CD14-positive monocyte (primary cell): ENCODE data around the gene B4GALNT4. TPM values are rescaled to one million over a fixed set of nuclear protein-coding genes. Genes with fewer than 3 reads are reported as not detected.

Experiments
- DNase-seq, 3 donors: peaks; one replicate each; pipeline ENCODE4 v3.0.0-alpha.2; 2011 to 2022
- H2AFZ ChIP-seq: 2 replicates; pipeline ENCODE4 v1.6.0; 2012; ENCODE audit warnings: mild to moderate bottlenecking, low read depth, low read length, inconsistent platforms; ENCODE audit not compliant: insufficient read depth, poor library complexity, severe bottlenecking
- H3K27ac ChIP-seq, 2 donors: 1 replicate in 1 of 2; 2 replicates in 1 of 2; pipeline ENCODE4 v1.5.1; 2012 to 2013; ENCODE audit warnings: low read length in 2 of 2, control low read depth in 1 of 2, inconsistent platforms in 1 of 2, low read depth in 1 of 2, mild to moderate bottlenecking in 1 of 2
- H3K27me3 ChIP-seq, 2 donors: one replicate each; pipeline versions ENCODE4 v1.6.0 to v1.6.1; 2011 to 2013; ENCODE audit warnings: low read length in 2 of 2; ENCODE audit not compliant: control insufficient read depth in 2 of 2, insufficient read depth in 2 of 2
- H3K36me3 ChIP-seq, 2 donors: replicated peaks in 1 of 2; 1 replicate in 1 of 2; 2 replicates in 1 of 2; pipeline versions ENCODE4 v1.5.1 to v1.6.1; 2012 to 2013; ENCODE audit warnings: low read length in 2 of 2, control low read depth in 1 of 2, inconsistent platforms in 1 of 2, mild to moderate bottlenecking in 1 of 2; ENCODE audit not compliant: insufficient read depth in 2 of 2, control insufficient read depth in 1 of 2
- H3K4me1 ChIP-seq, 2 donors: 1 replicate in 1 of 2; 2 replicates in 1 of 2; pipeline versions ENCODE4 v1.5.1 to v1.6.1; 2012 to 2013; ENCODE audit warnings: low read length in 2 of 2, control low read depth in 1 of 2, inconsistent platforms in 1 of 2, mild to moderate bottlenecking in 1 of 2, moderate library complexity in 1 of 2; ENCODE audit not compliant: insufficient read depth in 2 of 2, control insufficient read depth in 1 of 2
- H3K4me2 ChIP-seq: replicated peaks from 2 replicates; pipeline ENCODE3; 2012; ENCODE audit warnings: low read length, moderate library complexity, mild to moderate bottlenecking; ENCODE audit not compliant: poor library complexity, severe bottlenecking; ENCODE audit errors: extremely low read depth
- H3K4me3 ChIP-seq, 3 experiments: fragments of 200-600 bp in 1 of 3; sonication (generic) in 1 of 3; replicated peaks in 1 of 3; 1 replicate in 2 of 3; 2 replicates in 1 of 3; pipeline ENCODE4 v1.5.1; 2011 to 2013; ENCODE audit warnings: low read length in 3 of 3, mild to moderate bottlenecking in 3 of 3, control low read depth in 2 of 3, low read depth in 2 of 3, inconsistent platforms in 1 of 3, moderate library complexity in 1 of 3
- H3K79me2 ChIP-seq: 2 replicates; pipeline ENCODE4 v1.6.0; 2012; ENCODE audit warnings: mild to moderate bottlenecking, control low read depth, inconsistent platforms, low read length, moderate library complexity; ENCODE audit not compliant: insufficient read depth
- H3K9ac ChIP-seq: 2 replicates; pipeline ENCODE4 v1.6.0; 2017; ENCODE audit warnings: low read length, mild to moderate bottlenecking; ENCODE audit not compliant: insufficient read depth, poor library complexity, severe bottlenecking
- H3K9me3 ChIP-seq, 2 donors: replicated peaks in 1 of 2; 1 replicate in 1 of 2; 2 replicates in 1 of 2; pipeline versions ENCODE4 v1.5.1 to v1.6.1; 2012 to 2013; ENCODE audit warnings: low read length in 2 of 2, control low read depth in 1 of 2; ENCODE audit not compliant: control insufficient read depth in 1 of 2, insufficient read depth in 1 of 2
- H4K20me1 ChIP-seq: 2 replicates; pipeline ENCODE4 v1.6.0; 2012; ENCODE audit warnings: mild to moderate bottlenecking, low read length, control low read depth, moderate library complexity; ENCODE audit not compliant: insufficient read depth
- H3K27ac Mint-ChIP-seq, 7 donors: one replicate each; pipeline ENCODE4 v1.8.0; 2020; ENCODE audit warnings: mild to moderate bottlenecking in 7 of 7, mixed read lengths in 7 of 7, moderate library complexity in 6 of 7, inconsistent platforms in 2 of 7
- H3K27me3 Mint-ChIP-seq, 3 donors: one replicate each; pipeline ENCODE4 v1.8.0; 2021 to 2022; ENCODE audit warnings: low read depth in 3 of 3, mild to moderate bottlenecking in 3 of 3, mixed read lengths in 3 of 3, moderate library complexity in 3 of 3, inconsistent platforms in 1 of 3
- H3K36me3 Mint-ChIP-seq, 2 donors: one replicate each; pipeline ENCODE4 v1.8.0; 2020; ENCODE audit warnings: mixed read lengths in 2 of 2, inconsistent platforms in 1 of 2, mild to moderate bottlenecking in 1 of 2
- H3K4me1 Mint-ChIP-seq: one replicate; pipeline ENCODE4 v1.8.0; 2020; ENCODE audit warnings: mild to moderate bottlenecking, mixed read lengths
- H3K4me3 Mint-ChIP-seq, 2 donors: one replicate each; pipeline ENCODE4 v1.8.0; 2020; ENCODE audit warnings: mild to moderate bottlenecking in 2 of 2, mixed read lengths in 2 of 2, moderate library complexity in 1 of 2
- H3K9me3 Mint-ChIP-seq, 7 donors: one replicate each; pipeline ENCODE4 v1.8.0; 2020 to 2022; ENCODE audit warnings: mixed read lengths in 7 of 7, mild to moderate bottlenecking in 6 of 7, moderate library complexity in 6 of 7, inconsistent platforms in 2 of 7
- WGBS: methylation state at CpG from one replicate; pipeline ENCODE4 v1.1.5; 2013; ENCODE audit warnings: missing lambda C conversion rate; ENCODE audit not compliant: insufficient coverage; 5-methylcytosine and 5-hydroxymethylcytosine counted together
- intact Hi-C, 2 donors: fragments of 100-400 bp; cut with micrococcal nuclease; formaldehyde crosslinking; loops; one replicate each; pipeline versions ENCODE4 v1.15.0 to v1.15.1; 2023
- polyA plus RNA-seq, 3 donors: library from polyadenylated mRNA; depleted of rRNA in 1 of 3; unstranded in 2 of 3; stranded (reverse) in 1 of 3; fragments of 300-500 nt in 2 of 3; fragments of >200 nt in 1 of 3; fragmentation: Illumina TruSeq in 2 of 3; gene quantifications; 1 replicate in 2 of 3; 2 replicates in 1 of 3; pipeline ENCODE4 v1.2.3, GENCODE V29; 2012 to 2021
- TF ChIP-seq, protein P1 (sequence below): fragments of 200-600 bp; IDR thresholded peaks from one replicate; pipeline ENCODE4 v1.8.0; 2022; ENCODE audit warnings: antibody characterized with exemption, mild to moderate bottlenecking

B4GALNT4 gene
- polyA plus RNA-seq, 3 donors = not detected

DNA sequence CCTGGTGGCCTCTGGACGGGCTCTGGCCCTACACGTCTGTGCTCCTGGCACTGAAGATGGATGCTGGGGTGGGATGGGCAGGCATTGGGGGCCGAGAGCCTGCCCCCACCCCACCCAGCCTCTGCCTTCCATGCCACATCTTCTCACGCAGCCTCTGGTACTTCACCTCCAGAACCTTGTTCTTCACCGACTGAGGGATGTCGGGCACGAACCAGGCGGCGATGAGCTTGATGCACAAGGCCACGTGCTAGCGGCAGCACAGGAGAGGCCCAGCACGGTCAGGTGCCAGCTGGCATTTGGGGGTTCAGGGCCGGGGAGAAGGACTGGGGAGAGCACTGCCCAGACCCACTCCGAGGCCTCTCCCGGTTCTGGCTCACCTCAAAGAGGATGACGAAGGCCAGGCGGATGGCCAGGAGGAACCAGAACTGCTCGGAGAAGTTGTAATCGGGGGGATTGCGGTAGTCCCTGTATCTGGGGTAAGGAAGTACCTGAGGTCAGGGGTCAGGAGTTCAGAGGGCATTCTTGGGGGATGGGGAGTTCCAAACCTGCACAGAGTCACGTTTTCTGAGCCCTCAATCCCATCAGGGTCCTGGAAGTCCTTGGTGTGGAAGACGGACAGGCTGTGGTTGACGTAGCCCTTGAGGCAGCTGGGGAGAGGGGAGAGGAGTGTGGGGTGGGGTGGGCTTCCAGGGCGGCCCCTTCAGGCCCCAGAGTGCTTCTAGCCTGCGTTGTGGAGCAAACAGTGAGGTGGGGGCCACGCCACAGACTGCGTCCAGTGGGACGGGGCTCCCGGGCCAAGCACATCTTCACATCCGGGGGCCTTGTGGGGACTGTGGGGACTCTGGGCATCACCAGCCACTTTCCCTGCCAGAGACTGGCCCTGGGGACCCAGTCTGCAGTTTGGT lies 49.3 kb downstream of the B4GALNT4 start:
- Histone ChIP-seq H3K36me3 (no peaks in the 10 kb centered on the region), H3K9ac (no peak overlapping the region), H3K4me1 (peaks cover 31 to 44% of the 10 kb centered on the region in 2 donors), H4K20me1 (peaks cover 4% of the 10 kb centered on the region), H3K9me3 (no peaks in the 10 kb centered on the region), H2AFZ (no peak overlapping the region), H3K4me3 (no peak overlapping the region), H3K27me3 (no peaks in the 10 kb centered on the region), H3K4me2 (no peak overlapping the region), H3K27ac (no peak overlapping the region), H3K79me2 (peaks cover 27% of the 10 kb centered on the region)
- peak overlapping the region in 1 of 7 donors; percentile 6 for H3K27ac Mint-ChIP-seq
- H3K4me1 Mint-ChIP-seq = peaks cover 34% of the 10 kb centered on the region
- no peak for DNase-seq
- TF ChIP-seq, protein P1, sequence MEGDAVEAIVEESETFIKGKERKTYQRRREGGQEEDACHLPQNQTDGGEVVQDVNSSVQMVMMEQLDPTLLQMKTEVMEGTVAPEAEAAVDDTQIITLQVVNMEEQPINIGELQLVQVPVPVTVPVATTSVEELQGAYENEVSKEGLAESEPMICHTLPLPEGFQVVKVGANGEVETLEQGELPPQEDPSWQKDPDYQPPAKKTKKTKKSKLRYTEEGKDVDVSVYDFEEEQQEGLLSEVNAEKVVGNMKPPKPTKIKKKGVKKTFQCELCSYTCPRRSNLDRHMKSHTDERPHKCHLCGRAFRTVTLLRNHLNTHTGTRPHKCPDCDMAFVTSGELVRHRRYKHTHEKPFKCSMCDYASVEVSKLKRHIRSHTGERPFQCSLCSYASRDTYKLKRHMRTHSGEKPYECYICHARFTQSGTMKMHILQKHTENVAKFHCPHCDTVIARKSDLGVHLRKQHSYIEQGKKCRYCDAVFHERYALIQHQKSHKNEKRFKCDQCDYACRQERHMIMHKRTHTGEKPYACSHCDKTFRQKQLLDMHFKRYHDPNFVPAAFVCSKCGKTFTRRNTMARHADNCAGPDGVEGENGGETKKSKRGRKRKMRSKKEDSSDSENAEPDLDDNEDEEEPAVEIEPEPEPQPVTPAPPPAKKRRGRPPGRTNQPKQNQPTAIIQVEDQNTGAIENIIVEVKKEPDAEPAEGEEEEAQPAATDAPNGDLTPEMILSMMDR = no peak
- H3K36me3 Mint-ChIP-seq = no peaks in the 10 kb centered on the region
- peaks cover 7 to 31% (median 9%) of the 10 kb centered on the region in 3 donors for H3K27me3 Mint-ChIP-seq
- intact Hi-C loops = no loop called here
- no peak overlapping the region for H3K4me3 Mint-ChIP-seq
- 91% methylated on average over 27 of the region's 30 CpGs for WGBS
- H3K9me3 Mint-ChIP-seq = peaks cover 0 to 4% (median 0%) of the 10 kb centered on the region in 7 donors

DNA sequence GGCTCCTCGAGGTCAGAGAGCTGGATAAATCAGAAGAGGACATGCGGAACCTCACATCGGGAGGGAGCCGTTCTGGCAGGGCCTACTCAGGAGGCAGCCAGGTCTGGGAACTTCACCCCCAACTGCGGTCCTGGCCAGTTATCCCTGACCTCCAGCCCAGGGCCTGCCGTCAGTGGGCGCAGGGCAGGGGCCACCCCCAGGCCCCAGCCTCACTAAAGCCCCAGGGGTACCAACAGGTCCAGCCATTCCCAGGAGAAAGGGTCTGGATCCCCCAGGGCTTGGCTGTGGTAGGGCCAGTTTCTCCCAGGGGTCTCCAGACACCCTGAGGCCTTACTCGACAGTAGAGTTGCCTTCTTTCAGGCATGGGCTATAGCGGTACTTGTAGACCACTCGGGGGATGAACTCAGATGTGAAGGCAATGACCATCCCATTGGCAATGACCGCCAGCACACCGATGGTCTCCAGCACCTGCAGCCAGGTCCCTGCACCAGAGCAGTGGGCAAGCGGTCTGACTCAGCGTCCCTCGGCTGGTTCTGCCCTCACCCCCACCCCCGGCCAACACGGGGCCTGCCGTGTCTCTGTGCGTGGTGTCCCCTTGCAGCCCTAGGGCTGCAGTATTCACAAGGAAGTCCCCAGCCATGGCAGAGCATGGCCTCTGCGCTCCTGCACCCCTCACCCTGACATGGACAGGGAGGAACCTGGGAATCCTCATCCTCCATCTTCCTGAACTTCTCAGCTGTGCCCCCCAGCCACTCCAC lies 50.1 kb downstream of the B4GALNT4 start:
- no peaks in the 10 kb centered on the region for H3K36me3 ChIP-seq
- H3K27me3 Mint-ChIP-seq = peaks cover 9 to 38% (median 9%) of the 10 kb centered on the region in 3 donors
- DNase-seq = no peak
- peaks cover 32% of the 10 kb centered on the region for H3K4me1 Mint-ChIP-seq
- H3K9ac ChIP-seq = no peak overlapping the region
- WGBS = 92% methylated on average over 18 of the region's 20 CpGs
- no peaks in the 10 kb centered on the region for H3K9me3 ChIP-seq
- no peak overlapping the region for H2AFZ ChIP-seq
- TF ChIP-seq, protein P1 = no peak
- H3K4me3 ChIP-seq = no peak overlapping the region
- intact Hi-C loops = no loop called here
- H3K36me3 Mint-ChIP-seq = no peaks in the 10 kb centered on the region
- no peak overlapping the region for H3K4me2 ChIP-seq
- H3K9me3 Mint-ChIP-seq = peaks cover 0 to 7% (median 2%) of the 10 kb centered on the region in 7 donors
- peaks cover 19% of the 10 kb centered on the region for H3K79me2 ChIP-seq
- H3K27ac Mint-ChIP-seq = no peak overlapping the region
- no peak overlapping the region for H3K4me3 Mint-ChIP-seq
- no peak overlapping the region for H3K27ac ChIP-seq
- H3K27me3 ChIP-seq = peaks cover 0 to 2% of the 10 kb centered on the region in 2 donors
- H3K4me1 ChIP-seq = peaks cover 23 to 35% of the 10 kb centered on the region in 2 donors
- H4K20me1 ChIP-seq = no peaks in the 10 kb centered on the region
